ENCODE results near the gene CXCR4.

DNA sequence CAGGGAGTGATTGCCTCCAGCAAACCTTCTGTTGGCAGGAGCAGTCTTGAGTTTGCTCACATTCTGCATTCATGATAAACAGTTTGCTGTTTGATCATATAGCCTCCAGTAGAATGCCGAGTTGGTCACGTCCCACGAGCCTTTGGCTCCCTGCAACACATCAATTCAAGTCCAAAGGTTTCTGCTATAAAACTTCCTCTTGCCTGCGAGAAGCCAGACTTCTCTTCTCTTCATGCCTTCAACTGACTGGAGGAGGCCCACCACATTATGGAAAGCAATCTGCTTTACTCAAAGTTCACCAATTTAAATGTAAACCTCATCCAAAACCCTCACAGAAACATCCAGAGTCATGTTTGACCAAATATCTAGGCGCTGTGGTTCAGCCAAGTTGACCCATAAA lies 40.8 kb downstream of the CXCR4 start:
- no peak for TF ChIP-seq POLR2A (IDR thresholded peaks at IDR 0.05)
- TF ChIP-seq, protein P1, sequence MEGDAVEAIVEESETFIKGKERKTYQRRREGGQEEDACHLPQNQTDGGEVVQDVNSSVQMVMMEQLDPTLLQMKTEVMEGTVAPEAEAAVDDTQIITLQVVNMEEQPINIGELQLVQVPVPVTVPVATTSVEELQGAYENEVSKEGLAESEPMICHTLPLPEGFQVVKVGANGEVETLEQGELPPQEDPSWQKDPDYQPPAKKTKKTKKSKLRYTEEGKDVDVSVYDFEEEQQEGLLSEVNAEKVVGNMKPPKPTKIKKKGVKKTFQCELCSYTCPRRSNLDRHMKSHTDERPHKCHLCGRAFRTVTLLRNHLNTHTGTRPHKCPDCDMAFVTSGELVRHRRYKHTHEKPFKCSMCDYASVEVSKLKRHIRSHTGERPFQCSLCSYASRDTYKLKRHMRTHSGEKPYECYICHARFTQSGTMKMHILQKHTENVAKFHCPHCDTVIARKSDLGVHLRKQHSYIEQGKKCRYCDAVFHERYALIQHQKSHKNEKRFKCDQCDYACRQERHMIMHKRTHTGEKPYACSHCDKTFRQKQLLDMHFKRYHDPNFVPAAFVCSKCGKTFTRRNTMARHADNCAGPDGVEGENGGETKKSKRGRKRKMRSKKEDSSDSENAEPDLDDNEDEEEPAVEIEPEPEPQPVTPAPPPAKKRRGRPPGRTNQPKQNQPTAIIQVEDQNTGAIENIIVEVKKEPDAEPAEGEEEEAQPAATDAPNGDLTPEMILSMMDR (IDR thresholded peaks at IDR 0.05), result no peak
